Parathyroid adenoma (tissue), 2 donors: ENCODE data around the gene HOXA4.

Source experiments
- H2AFZ ChIP-seq: fragments of 300-600 bp; sonication (generic); one replicate; pipeline ENCODE4 v1.7.0; 2017; ENCODE audit warnings: antibody characterized with exemption, mild to moderate bottlenecking
- H3K27ac ChIP-seq: fragments of 300-600 bp; sonication (generic); one replicate; pipeline ENCODE4 v1.7.0; 2017
- H3K27me3 ChIP-seq: fragments of 300-600 bp; sonication (generic); one replicate; pipeline ENCODE4 v1.7.0; 2017; ENCODE audit warnings: low read length; ENCODE audit not compliant: control insufficient read depth, insufficient read depth
- H3K36me3 ChIP-seq: fragments of 300-600 bp; sonication (generic); one replicate; pipeline ENCODE4 v1.7.0; 2017; ENCODE audit warnings: low read length; ENCODE audit not compliant: control insufficient read depth, insufficient read depth
- H3K4me1 ChIP-seq: fragments of 300-600 bp; sonication (generic); one replicate; pipeline ENCODE4 v1.7.0; 2017; ENCODE audit warnings: control low read depth
- H3K4me2 ChIP-seq: fragments of 300-600 bp; sonication (generic); one replicate; pipeline ENCODE4 v1.7.0; 2017; ENCODE audit warnings: low read length
- H3K4me3 ChIP-seq: fragments of 300-600 bp; sonication (generic); one replicate; pipeline ENCODE4 v1.7.0; 2017; ENCODE audit warnings: low read depth, low read length
- H3K79me2 ChIP-seq: fragments of 300-600 bp; sonication (generic); one replicate; pipeline ENCODE4 v1.7.0; 2017; ENCODE audit warnings: control low read depth
- H3K9ac ChIP-seq: fragments of 300-600 bp; sonication (generic); one replicate; pipeline ENCODE4 v1.7.0; 2017; ENCODE audit warnings: mild to moderate bottlenecking
- H3K9me3 ChIP-seq: fragments of 300-600 bp; sonication (generic); one replicate; pipeline ENCODE4 v1.7.0; 2017; ENCODE audit warnings: low read length; ENCODE audit not compliant: control insufficient read depth
- CTCF ChIP-seq: fragments of 300-600 bp; sonication (generic); IDR thresholded peaks from one replicate; pipeline ENCODE4 v1.7.0; 2017; ENCODE audit warnings: antibody characterized with exemption, mild to moderate bottlenecking
- donor health status: primary hyperparathyroidism.

HOXA4 gene

GRCh38 chr7:27151931-27152815 lies 21.6 kb upstream of the HOXA4 start, which contains the start of gene HOXA3:
HOXA3 (minus strand) TSS chr7:27152583; CDS start chr7:27110640, 41,943 bp downstream.
- peaks cover 16% of the 10 kb centered on the region for H3K27me3 ChIP-seq
- H3K27ac ChIP-seq = no peak within 1 kb of the TSS
- H3K9me3 ChIP-seq = no peaks in the 10 kb centered on the region
- H3K36me3 ChIP-seq = no peaks in the 10 kb centered on the region
- no peaks in the 10 kb centered on the region for H3K4me1 ChIP-seq
- H3K4me3 ChIP-seq = peak within 1 kb of the TSS; percentile 57
- H2AFZ ChIP-seq = peak within 1 kb of the TSS; percentile 20
- TF ChIP-seq CTCF = no peak
- no peak within 1 kb of the TSS for H3K9ac ChIP-seq
- peak within 1 kb of the TSS; percentile 92 for H3K4me2 ChIP-seq
- H3K79me2 ChIP-seq = no peaks in the 10 kb centered on the region

GRCh38 chr7:27151341-27151930 lies 20.9 kb upstream of the HOXA4 start:
- Histone ChIP-seq H3K9ac (no peak overlapping the region), H2AFZ (peak overlapping the region; percentile 75), H3K4me1 (no peaks in the 10 kb centered on the region), H3K27me3 (peaks cover 12% of the 10 kb centered on the region), H3K9me3 (no peaks in the 10 kb centered on the region), H3K27ac (no peak overlapping the region), H3K79me2 (no peaks in the 10 kb centered on the region), H3K4me2 (peak overlapping the region; percentile 92), H3K36me3 (no peaks in the 10 kb centered on the region), H3K4me3 (peak overlapping the region; percentile 57)
- TF ChIP-seq CTCF = no peak

DNA sequence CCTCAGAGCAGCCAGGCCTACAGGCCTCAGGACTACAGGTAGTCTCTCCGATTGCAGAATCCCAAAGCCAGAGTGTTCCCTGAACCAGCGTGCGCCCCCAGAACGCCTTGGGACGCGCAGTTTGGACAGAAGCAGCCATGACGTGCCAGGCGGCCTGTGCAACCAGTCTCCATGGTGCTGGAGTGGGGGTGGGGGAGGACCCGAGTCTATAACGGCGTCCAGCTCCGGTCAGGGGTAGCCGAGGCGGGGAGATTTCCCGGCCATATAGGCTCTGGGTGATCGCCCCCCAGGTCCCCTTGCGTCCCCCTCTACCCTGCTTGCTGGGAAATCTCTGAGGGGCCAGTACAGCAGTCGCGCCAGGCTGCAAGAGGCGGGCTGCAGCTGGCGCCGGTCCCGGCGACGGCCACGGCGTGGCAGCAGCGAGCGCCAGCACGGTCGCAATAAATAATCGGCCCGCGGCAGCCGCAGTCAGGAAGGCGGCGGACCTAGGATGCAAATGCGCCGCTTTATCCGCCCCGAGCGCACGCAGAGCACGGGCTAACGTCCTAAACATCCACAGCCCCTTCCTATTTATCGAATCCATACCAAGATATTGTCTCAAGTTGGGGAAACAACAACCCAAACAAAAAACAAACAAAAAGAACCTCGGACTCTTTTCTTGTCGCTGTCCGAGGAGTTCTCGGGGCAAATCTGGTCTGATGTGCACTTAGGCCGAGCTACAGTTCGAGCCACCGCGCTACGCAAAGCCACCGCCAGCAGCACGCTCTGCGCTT lies 20.2 kb upstream of the HOXA4 start:
- no peaks in the 10 kb centered on the region for H3K4me1 ChIP-seq
- TF ChIP-seq CTCF = peak; percentile 79
- peak overlapping the region; percentile 75 for H2AFZ ChIP-seq
- H3K27ac ChIP-seq = no peak overlapping the region
- H3K27me3 ChIP-seq = peaks cover 6% of the 10 kb centered on the region
- H3K4me2 ChIP-seq = peak overlapping the region; percentile 92
- no peaks in the 10 kb centered on the region for H3K36me3 ChIP-seq
- H3K79me2 ChIP-seq = no peaks in the 10 kb centered on the region
- no peak overlapping the region for H3K9ac ChIP-seq
- no peaks in the 10 kb centered on the region for H3K9me3 ChIP-seq
- H3K4me3 ChIP-seq = peak overlapping the region; percentile 57

DNA sequence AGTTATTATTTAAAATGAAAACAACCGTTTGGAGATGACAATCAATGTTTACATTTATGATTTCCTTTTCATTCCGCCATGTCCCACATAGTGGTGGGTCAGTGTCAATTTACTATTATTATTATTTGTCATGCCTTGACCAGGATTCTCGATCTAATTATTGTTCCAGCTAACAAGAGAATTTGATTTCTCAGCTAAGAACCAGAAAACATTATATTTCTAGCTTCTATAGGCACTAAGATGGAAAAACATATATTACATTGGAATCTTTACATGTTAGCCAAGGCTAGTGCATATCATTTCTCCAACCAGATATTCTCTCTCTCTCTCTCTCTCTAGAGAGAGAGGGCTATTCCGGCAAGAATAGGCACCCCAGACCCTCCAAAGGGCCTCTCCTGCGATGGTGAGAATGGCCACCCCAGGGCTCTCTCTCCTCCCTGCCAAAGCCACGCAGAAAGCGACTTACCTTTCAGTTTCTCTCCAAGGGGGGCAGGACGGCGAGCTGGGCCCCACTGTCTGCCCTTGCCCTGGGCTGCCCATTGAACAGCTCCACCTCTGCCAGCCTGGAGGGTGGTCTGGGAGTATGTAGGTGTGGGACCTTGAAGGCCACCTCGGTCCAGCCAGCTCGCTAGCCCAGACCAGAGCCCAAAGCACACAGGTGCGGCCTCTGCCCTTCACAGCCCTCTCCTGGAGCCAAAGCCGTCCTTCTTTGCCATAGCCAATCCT lies 19.4 kb upstream of the HOXA4 start:
- no peak for TF ChIP-seq CTCF
- Histone ChIP-seq H3K4me2 (peak overlapping the region; percentile 92), H3K27ac (no peak overlapping the region), H3K4me1 (no peaks in the 10 kb centered on the region), H3K27me3 (peaks cover 3% of the 10 kb centered on the region), H3K9me3 (no peaks in the 10 kb centered on the region), H3K9ac (no peak overlapping the region), H3K79me2 (no peaks in the 10 kb centered on the region), H3K36me3 (no peaks in the 10 kb centered on the region), H2AFZ (no peak overlapping the region), H3K4me3 (peak overlapping the region; percentile 57)
